A172 (cell line): ENCODE measurements around the gene RFTN1. TPM values are rescaled to one million over a fixed set of nuclear protein-coding genes. Genes with fewer than 3 reads are reported as not detected.

ENCODE experiments used
- DNase-seq: peaks from one replicate; pipeline ENCODE4 v3.0.0-alpha.2; 2015; ENCODE audit warnings: low spot score
- total RNA-seq: library from RNA; depleted of rRNA; stranded (reverse); fragments of >200 nt; shearing (Covaris generic); gene quantifications from 2 replicates; pipeline ENCODE4 v1.2.3, GENCODE V29; 2014

RFTN1 gene
- total RNA-seq, 1 experiment from 2014 or later = 52.1 TPM

DNA sequence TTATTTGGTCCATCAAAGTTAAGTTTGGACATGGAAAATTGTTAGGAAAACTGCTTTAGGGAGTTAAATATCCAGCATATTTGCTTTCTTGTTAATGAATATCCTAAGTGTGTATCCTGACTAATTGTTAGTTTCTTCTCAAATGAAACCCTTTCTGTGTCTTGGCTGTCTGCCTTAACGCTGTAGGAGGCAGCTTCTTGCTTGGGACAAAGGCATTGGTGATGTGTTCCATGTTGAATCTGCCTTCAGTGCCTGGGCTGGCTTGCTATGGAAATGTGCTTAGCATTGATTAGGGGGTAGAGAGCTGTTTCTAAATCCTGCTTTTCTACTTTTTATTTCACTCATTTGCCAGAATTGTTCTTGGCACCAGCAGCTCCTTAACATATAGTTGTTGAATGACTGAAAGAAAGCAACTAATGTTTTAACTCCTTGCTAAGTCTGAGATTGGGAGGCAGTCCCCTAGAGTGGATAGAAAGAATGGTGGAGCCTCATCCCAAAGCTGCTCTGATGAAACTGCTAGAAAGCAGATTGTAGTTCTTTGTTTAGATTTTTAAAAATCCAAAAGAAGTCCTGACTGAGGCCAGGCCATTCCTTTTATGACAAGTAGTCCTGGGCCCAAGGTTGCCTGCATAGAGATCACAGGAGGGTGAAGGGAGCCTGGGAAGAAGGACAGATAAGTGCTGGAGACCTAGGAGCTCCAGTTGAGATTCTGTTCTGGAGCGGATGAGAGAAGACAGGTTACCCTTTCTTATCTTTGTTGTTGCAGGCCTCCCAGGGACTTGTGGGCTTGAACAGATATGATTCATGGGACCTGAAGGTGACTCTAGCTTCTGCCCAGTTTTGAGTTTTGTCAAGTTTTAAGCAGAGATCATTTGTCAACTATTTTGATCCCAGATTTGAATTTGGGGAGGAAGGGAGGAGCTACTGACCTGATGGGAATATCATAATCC is 209.2 kb downstream of the RFTN1 start:
- DNase-seq = no peak

DNA sequence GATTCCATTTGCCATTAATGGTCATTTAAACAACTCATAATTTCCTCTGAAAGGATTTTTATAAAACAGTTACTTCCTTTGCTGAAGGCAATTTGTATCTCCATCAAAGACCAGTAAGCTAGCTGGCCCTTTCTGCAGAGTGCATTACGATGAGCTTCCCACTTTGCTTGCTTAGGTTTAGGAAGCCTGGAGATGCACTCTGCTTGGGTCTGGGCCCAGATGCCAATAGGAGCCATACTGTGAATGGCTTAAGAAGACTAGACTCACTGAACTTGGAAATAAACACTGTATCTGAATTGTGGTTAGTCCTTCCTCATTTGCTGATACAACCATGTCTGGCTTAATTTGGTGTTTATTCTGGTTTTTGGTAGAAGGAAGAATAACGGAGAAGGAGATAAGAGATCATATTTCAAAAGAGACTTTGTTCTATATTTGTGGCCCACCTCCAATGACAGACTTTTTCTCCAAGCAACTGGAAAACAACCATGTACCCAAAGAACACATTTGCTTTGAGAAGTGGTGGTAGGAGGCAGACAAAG is 210.4 kb downstream of the RFTN1 start:
- DNase-seq = no peak

- no peak for DNase-seq
Measured at GRCh38 chr3:16302082-16302631, 211.3 kb downstream of the RFTN1 start.

- DNase-seq = no peak
Measured at GRCh38 chr3:16301507-16301906, 212.0 kb downstream of the RFTN1 start.

- no peak for DNase-seq
Measured at GRCh38 chr3:16300881-16301359, 212.6 kb downstream of the RFTN1 start.

DNA sequence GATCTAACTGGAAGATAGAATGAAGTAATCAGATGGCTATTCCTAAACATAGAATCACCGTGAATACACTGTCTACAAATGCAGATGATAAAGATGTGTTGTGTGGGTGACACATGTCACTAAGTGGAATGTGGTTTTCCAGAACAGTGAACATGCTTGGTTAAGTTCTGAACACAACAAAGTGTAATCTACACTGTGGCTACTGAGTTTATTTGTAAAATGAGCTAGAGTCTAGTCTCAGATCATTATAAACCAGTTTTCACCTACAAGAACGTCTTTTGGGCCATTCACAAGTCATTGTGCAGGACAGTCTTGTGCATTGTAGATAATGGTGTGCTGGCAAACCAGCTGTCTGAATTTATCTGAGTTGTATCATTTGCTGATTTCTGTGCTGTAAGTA is 213.2 kb downstream of the RFTN1 start:
- DNase-seq = no peak

DNA sequence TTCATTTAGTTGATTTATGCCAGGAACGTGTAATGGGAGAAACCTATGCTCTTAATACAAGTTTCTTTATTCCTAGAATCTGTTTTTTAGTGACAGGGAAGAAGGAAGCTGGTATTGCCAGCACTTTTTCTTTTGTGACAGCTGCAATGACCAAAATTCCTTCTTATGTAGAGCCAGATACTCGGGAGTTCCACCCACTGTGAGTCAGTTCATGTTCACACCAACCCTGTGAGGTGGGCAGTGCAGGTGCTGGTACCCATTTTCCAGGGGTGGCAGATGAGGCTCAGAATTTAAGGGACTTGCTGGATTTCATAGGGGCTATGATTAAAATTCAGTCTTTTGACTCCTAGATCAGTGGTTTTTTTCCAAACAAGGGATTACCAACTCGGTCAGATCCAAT is 213.8 kb downstream of the RFTN1 start:
- DNase-seq = no peak

- DNase-seq = no peak
Measured at GRCh38 chr3:16298891-16299290, 214.6 kb downstream of the RFTN1 start.

DNA sequence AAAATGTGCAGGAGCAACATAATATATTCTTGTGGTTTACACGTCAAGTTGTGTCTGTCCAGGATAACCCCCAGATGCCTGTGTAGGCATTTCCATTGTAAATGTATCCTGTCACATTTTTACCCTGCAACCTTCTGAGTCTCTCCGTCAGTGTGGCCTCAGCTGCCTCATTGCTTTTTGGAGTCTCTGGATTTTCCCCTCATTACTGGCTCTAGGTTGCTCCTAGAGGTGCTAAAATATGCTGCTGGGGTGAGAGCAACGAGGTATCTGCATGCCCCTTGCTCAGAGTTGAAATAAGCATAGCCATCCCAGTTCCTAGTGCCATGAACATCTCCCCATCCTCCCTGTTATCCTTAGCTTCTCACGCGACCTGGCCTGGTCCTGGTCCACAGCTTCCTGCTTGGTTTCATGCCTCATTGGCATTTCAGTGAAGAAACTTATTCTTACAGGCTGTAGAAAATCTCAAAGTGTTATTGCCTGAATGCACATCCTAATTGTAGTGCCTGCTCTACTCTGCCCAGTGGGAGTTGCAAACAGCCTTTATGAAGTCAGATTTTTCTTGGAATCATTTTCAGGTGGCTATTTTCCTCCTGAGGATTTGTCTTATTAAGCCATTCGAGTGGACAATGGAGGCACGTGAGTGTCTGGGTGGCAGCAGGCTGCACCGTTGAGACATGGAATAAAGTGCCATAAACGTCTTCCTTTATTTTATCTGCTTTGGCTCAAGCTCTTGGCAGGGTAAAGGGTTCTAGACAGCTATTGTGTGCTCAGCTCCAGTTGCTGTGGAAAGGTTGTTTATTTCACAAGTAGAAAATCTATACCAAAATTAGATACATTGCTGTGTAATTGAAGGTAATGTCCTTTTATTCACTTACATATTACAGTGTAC is 215.3 kb downstream of the RFTN1 start:
- no peak for DNase-seq

DNA sequence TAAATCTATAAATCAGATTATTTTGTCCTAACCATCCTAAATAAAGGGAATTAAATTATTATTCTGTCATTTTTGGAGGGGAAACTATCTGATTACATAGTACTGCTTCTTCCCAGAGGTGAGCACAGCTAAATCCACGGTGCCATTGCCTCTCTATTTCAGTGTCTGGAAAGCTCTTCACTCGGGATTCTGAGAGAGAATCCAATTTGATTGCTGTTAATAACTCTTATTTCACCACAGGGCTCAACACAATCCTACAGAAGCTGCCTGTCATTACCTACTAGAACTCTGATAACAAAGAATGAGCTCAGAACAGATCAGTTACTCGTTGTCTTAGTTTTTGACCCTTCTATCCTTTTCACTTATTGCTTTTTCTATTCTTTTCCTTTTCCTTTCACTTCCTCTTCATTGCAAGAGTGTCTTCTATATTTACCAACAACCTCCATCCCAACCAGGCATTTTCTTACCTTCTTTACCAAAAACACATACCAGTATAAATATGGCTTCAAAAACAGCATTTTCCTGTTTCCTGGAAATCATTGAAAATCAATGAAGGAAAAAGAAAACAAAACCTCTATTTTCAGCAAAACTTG is 218.1 kb downstream of the RFTN1 start:
- no peak for DNase-seq

GRCh38 chr3:16294844-16295243 is 218.7 kb downstream of the RFTN1 start:
- DNase-seq = no peak

DNA sequence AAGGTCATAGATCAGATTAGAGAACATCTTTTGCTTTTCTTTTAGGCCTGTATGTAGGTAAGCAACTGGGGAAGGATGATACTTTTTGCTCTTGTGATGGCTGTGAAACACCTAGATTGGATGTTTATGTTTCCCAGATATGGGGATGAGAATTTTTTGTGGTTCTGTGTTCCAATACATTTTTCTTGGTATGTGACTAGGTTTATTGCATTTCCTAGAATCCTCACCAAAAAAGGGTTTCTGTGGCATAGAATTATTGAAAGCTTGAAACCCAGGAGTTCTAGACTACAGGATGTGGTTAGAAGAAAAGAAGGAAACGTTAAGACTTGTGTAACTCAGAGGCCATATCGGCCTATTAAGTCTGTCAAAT is 222.7 kb downstream of the RFTN1 start:
- DNase-seq = peak; percentile 22

GRCh38 chr3:16290007-16290826 is 223.3 kb downstream of the RFTN1 start:
- peak; percentile 57 for DNase-seq

DNA sequence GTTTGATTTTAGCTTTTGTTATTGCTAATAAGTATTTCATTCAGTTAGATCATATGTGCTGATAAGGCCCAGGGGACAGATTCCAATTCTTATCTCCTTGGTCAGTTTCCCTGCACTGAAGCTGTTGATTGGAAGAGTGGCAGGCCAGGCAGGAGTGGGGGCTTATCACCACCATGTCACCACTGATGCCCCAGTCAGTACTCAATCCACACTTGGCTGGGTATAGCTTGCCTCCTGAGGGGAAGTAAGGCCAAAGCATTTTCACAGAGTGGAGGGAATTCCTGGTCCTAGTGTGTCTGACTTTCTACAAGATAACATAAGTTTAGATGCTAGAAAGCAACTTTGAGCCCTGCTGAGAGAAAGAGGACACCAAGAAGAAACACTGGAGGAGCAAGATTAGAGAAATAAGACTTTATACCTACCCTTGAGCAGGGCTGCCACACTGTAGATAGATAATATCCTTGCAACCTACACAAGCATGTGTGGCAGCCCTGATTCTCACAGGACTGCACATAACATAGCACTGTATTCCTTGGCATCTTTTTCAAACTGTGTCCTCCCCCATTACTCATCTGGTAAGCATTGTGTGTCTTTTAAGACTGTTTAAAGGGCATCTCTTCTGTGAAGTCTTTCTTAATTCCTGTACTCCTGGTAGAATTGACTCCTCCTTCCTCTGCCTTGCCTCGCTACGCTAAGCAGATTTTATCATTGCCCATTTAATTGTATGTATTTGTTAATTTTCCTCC is 224.2 kb downstream of the RFTN1 start:
- no peak for DNase-seq

DNA sequence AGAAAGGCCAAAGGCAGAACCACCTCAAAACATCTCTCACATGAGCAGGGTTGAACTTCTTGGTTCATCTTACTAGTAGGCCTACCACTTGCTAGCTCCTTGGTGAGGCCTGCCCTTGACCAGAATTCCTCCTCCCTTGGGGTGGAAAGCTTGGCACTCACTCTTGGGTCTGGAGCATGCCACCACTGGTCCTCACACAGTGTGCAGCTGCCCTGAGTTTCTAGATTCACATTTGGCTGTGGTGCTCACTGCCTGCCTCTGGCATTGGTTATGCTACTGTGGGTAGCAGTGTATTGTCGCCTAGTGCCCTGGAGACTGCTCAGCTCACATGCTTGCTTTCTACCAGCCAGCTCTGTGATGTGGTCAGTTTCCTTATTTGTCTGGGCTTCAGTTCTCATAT is 224.8 kb downstream of the RFTN1 start:
- DNase-seq = no peak

DNA sequence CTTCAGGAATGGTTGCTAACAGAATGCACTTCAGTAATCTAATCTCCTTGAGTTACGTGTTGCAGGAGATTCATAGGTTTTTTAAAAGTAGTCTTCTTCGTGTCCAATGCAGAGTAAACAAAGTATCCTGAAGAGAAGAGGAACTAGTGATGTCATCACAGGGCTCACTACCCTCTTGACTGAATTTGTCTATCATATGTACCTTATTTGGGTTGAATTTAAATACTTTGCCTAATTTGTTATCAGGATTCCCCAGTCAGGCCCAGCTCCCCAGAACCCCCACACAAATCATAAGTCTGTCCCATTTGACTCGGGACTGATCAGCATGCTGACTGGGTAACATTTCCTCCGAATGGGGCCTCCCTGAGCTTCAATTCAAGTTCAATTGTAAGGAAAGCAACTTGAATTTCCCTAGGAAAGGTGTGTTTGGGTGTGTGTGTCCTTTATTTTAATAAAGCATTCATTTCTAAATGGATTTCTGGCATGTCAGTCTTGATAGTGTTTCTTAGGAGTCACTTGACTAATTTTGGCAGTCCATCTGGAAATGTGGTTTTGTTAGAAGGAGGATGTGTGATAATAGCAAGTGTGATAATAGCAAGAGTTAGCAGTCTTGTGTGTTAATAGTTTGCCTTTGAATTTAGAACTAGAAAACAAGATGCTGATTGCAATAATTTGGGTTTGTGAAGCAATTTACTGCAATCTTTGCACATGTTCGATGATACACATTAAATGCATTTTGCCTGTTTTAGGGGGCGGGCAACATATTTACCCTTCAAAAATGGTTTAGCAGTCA is 226.6 kb downstream of the RFTN1 start:
- no peak for DNase-seq

DNA sequence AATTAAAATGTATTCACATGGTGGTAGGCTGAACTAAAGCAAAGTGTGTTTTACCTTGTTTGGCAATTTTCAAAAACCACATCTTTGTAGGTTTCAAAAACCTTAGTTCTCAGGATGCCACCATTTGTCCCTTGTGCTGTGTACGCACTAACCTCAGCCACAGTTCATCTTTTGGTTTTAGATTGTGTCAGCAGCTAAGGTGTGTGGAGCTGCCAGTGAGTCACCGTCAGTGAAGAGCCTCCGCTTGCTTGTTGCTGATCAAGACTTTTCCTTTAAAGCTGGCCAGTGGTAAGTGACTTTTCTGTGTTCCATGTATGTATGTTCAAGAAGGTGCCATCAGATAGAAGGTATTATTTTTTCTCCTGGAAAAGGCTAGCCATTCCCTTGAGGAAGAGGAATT is 227.3 kb downstream of the RFTN1 start:
- DNase-seq = no peak

DNA sequence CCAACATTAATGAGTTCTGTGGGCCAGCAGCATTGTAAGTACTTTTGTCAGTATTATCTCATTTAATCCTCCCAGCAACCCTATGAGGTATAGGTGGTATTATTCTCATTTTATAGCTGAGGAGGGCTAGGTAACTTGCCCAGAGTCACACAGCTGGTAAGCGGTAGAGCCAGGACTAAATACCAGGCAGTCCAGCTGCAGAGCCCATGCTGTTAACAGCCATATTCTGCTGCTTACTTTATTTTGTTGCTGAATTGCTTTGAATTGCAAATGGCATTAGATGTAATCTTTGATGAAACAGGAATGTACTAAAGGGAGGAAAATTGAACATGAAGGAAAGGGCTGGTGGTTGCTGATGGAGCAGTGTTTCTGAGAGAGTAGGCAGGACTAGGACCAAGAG is 228.9 kb downstream of the RFTN1 start:
- no peak for DNase-seq

GRCh38 chr3:16280671-16281070 is 232.8 kb downstream of the RFTN1 start:
- no peak for DNase-seq
